WTC11 (cell line): ENCODE data around the gene OTUB2.

Experiments
- CTCF ChIP-seq: fragments of 200-600 bp; IDR thresholded peaks from 2 replicates; pipeline ENCODE4 v1.8.0; 2022; ENCODE audit warnings: antibody characterized with exemption
- E2F1 ChIP-seq: sonication (generic); formaldehyde crosslinking; IDR thresholded peaks from 2 replicates; pipeline ENCODE4 v1.8.0; 2022; ENCODE audit warnings: mild to moderate bottlenecking, missing genetic modification reagents
- FOXJ3 ChIP-seq: sonication (generic); formaldehyde crosslinking; IDR thresholded peaks from 2 replicates; pipeline ENCODE4 v1.9.0; 2021; ENCODE audit warnings: missing genetic modification reagents, mild to moderate bottlenecking, borderline replicate concordance
- NFYB ChIP-seq: sonication (generic); formaldehyde crosslinking; conservative IDR thresholded peaks from 2 replicates; pipeline ENCODE4 v1.8.0; 2022; ENCODE audit warnings: low read depth, missing genetic modification reagents
- NR2C2 ChIP-seq: sonication (generic); formaldehyde crosslinking; IDR thresholded peaks from 2 replicates; pipeline ENCODE4 v1.8.0; 2022; ENCODE audit warnings: mild to moderate bottlenecking, missing genetic modification reagents
- NR3C1 ChIP-seq: sonication (generic); formaldehyde crosslinking; conservative IDR thresholded peaks from 2 replicates; pipeline ENCODE4 v1.8.1; 2023; ENCODE audit warnings: low read depth, mild to moderate bottlenecking, missing genetic modification reagents
- RORB ChIP-seq: fragments of 250-450 bp; sonication (Bioruptor Pico); IDR thresholded peaks from 2 replicates; pipeline ENCODE4 v1.9.0; 2021; ENCODE audit warnings: mild to moderate bottlenecking
- TCF7 ChIP-seq: sonication (generic); formaldehyde crosslinking; IDR thresholded peaks from 2 replicates; pipeline ENCODE4 v1.8.0; 2022; ENCODE audit warnings: mild to moderate bottlenecking, low read depth, missing genetic modification reagents, moderate library complexity
- ZNF121 ChIP-seq: sonication (generic); formaldehyde crosslinking; IDR thresholded peaks from 2 replicates; pipeline ENCODE4 v1.8.0; 2023; ENCODE audit warnings: missing genetic modification reagents
- ZNF423 ChIP-seq: fragments of 250-450 bp; sonication (Bioruptor Pico); IDR thresholded peaks from 2 replicates; pipeline ENCODE4 v2.1.2; 2022; ENCODE audit warnings: mild to moderate bottlenecking, moderate library complexity
- ZNF425 ChIP-seq: fragments of 250-450 bp; sonication (Bioruptor Pico); conservative IDR thresholded peaks from 2 replicates; pipeline ENCODE4 v1.9.0; 2021; ENCODE audit warnings: mild to moderate bottlenecking

- no peak for TF ChIP-seq CTCF
- no peak for TF ChIP-seq ZNF425 (CRISPR knock-in tag)
- TF ChIP-seq ZNF423 (CRISPR knock-in tag): no peak
- no peak for TF ChIP-seq ZNF121
- no peak for TF ChIP-seq FOXJ3
- no peak for TF ChIP-seq NR3C1 (CRISPR knock-in tag)
- no peak for TF ChIP-seq RORB
- TF ChIP-seq TCF7: no peak
- TF ChIP-seq E2F1 (CRISPR knock-in tag): no peak
- no peak for TF ChIP-seq NR2C2 (CRISPR knock-in tag)
- no peak for TF ChIP-seq NFYB (CRISPR knock-in tag)
Measured at GRCh38 chr14:93996130-93996695, 29.9 kb upstream of the OTUB2 start.
